Esophagus squamous epithelium (tissue), 5 donors: Measurements from ENCODE around the gene IGF2BP1. TPM values are rescaled to one million over a fixed set of nuclear protein-coding genes. Genes with fewer than 3 reads are reported as not detected.

ENCODE experiments used
- DNase-seq: peaks from one replicate; lab custom pipeline; 2025; lab: John Stamatoyannopoulos, UW
- H3K27ac ChIP-seq, 4 donors: fragments of 200-600 bp; sonication (generic); one replicate each; pipeline ENCODE4 v1.5.1; 2016 to 2019; ENCODE audit warnings: mild to moderate bottlenecking in 1 of 4
- H3K27me3 ChIP-seq, 4 donors: fragments of 200-600 bp; sonication (generic); 1 replicate in 3 of 4; 2 replicates in 1 of 4; pipeline versions ENCODE4 v1.5.1 to v1.6.0; 2017 to 2021; ENCODE audit warnings: antibody characterized with exemption in 1 of 4
- H3K36me3 ChIP-seq, 3 donors: fragments of 200-600 bp; sonication (generic); one replicate each; pipeline ENCODE4 v1.5.1; 2016 to 2019
- H3K4me1 ChIP-seq, 3 donors: fragments of 200-600 bp; sonication (generic); one replicate each; pipeline ENCODE4 v1.5.1; 2017 to 2019
- H3K4me3 ChIP-seq, 4 donors: fragments of 200-600 bp; sonication (generic); 1 replicate in 3 of 4; 2 replicates in 1 of 4; pipeline ENCODE4 v1.5.1; 2016 to 2019; ENCODE audit warnings: mild to moderate bottlenecking in 2 of 4, moderate library complexity in 1 of 4
- H3K9me3 ChIP-seq, 3 donors: fragments of 200-600 bp; sonication (generic); one replicate each; pipeline ENCODE4 v1.5.1; 2016 to 2019
- POLR2A ChIP-seq, 4 donors: fragments of 450-650 bp; IDR thresholded peaks; one replicate each; pipeline ENCODE4 v1.6.1; 2017; ENCODE audit warnings: antibody characterized with exemption in 4 of 4, mild to moderate bottlenecking in 4 of 4, moderate library complexity in 3 of 4
- WGBS, 2 donors: methylation state at CpG; one replicate each; pipeline ENCODE4 v1.1.5; 2018; 5-methylcytosine and 5-hydroxymethylcytosine counted together
- intact Hi-C: fragments of 100-400 bp; cut with DNase I; formaldehyde crosslinking; loops from one replicate; pipeline ENCODE4 v1.15.0; 2022
- total RNA-seq, 4 donors: library from RNA; depleted of rRNA; stranded (reverse); fragments of >200 nt; gene quantifications; one replicate each; pipeline ENCODE4 v1.1.0, GENCODE V29; 2016
- TF ChIP-seq, protein P1 (sequence below), 6 experiments: fragments of 450-650 bp in 4 of 6; fragments of 200-600 bp in 2 of 6; sonication (generic) in 2 of 6; IDR thresholded peaks; one replicate each; pipeline ENCODE4 v1.5.1; 2016 to 2019; ENCODE audit warnings: antibody characterized with exemption in 6 of 6, mild to moderate bottlenecking in 4 of 6, moderate library complexity in 4 of 6
- donor health status: DM: yes; HTN: yes; CAD: no.

The IGF2BP1 gene
- total RNA-seq = not detected

DNA sequence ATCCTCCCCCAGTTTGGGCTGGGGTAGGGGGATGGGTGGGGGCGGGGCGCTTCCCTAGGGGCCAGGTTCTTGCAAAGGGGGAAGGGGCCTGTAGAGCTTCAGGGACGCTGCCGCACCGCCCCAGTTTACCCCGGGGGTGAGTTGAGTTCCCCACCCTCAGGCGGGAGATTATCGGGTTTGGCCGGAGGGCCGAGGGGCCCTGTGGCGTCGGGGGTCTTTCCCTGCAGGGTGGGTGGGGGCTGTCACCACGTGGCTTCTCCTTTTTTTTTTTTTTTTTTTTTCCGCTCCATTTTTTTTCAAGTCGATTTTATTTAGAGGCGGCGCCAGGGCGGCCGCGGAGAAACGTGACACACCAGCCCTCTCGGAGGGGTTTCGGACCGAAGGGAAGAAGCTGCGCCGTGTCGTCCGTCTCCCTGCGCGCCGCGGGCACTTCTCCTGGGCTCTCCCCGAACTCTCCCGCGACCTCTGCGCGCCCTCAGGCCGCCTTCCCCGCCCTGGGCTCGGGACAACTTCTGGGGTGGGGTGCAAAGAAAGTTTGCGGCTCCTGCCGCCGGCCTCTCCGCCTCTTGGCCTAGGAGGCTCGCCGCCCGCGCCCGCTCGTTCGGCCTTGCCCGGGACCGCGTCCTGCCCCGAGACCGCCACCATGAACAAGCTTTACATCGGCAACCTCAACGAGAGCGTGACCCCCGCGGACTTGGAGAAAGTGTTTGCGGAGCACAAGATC, at the start of gene IGF2BP1:
TSS of gene IGF2BP1 (plus strand) at position 283 of the 724 bp plus-strand sequence. CDS start at position 644, 361 bp downstream.
- Histone ChIP-seq H3K4me3 (peak within 1 kb of the TSS in 3 of 4 donors; percentile 9 to 55 (median 31)), H3K27me3 (peaks cover 33 to 100% (median 64%) of the 10 kb centered on the region in 4 donors), H3K4me1 (peaks cover 6 to 35% (median 26%) of the 10 kb centered on the region in 3 donors), H3K27ac (no peak within 1 kb of the TSS), H3K36me3 (no peaks in the 10 kb centered on the region), H3K9me3 (no peaks in the 10 kb centered on the region)
- DNase-seq = no peak
- intact Hi-C loops = no loop called here
- 0% methylated on average over 1 of the region's 62 CpGs for WGBS, 2 donors
- no peak for TF ChIP-seq POLR2A (IDR thresholded peaks at IDR 0.05)
- TF ChIP-seq, protein P1, sequence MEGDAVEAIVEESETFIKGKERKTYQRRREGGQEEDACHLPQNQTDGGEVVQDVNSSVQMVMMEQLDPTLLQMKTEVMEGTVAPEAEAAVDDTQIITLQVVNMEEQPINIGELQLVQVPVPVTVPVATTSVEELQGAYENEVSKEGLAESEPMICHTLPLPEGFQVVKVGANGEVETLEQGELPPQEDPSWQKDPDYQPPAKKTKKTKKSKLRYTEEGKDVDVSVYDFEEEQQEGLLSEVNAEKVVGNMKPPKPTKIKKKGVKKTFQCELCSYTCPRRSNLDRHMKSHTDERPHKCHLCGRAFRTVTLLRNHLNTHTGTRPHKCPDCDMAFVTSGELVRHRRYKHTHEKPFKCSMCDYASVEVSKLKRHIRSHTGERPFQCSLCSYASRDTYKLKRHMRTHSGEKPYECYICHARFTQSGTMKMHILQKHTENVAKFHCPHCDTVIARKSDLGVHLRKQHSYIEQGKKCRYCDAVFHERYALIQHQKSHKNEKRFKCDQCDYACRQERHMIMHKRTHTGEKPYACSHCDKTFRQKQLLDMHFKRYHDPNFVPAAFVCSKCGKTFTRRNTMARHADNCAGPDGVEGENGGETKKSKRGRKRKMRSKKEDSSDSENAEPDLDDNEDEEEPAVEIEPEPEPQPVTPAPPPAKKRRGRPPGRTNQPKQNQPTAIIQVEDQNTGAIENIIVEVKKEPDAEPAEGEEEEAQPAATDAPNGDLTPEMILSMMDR (IDR thresholded peaks at IDR 0.05) = no peak

- intact Hi-C loops = no loop called here
- 75 to 85% methylated on average over 3 to 5 of the region's 5 CpGs for WGBS, 2 donors
- no peak for DNase-seq
These were observed 45.6 kb upstream of the IGF2BP1 start for GRCh38 chr17:48951572-48951971.

DNA sequence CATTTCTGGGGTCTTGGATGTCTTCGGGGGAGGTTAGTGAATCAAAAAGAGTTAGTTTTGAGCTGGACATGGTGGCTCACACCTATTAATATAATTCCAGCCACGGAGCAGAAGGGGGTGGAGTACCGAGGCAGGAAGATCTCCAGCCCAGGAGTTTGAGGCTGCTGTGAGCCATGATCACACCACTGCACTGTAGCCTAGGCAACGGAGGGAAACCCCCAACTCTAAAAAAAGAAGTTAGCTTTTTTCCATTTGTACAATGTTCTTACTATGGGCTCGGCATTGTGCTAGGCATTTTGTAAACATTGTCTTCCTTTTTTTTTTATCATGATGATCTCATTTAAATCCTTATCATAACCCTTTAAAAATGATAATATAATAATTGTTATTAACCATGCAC, 44.3 kb upstream of the IGF2BP1 start:
- 26 to 27% methylated on average over 5 of the region's 5 CpGs for WGBS, 2 donors
- H3K9me3 ChIP-seq = no peaks in the 10 kb centered on the region
- intact Hi-C loops = no loop called here
- no peaks in the 10 kb centered on the region for H3K36me3 ChIP-seq
- TF ChIP-seq, protein P1 (IDR thresholded peaks at IDR 0.05) = no peak
- no peak for TF ChIP-seq POLR2A (IDR thresholded peaks at IDR 0.05)
- H3K27ac ChIP-seq = no peak overlapping the region
- no peak overlapping the region for H3K4me3 ChIP-seq
- no peaks in the 10 kb centered on the region for H3K4me1 ChIP-seq
- no peak for DNase-seq
- H3K27me3 ChIP-seq = peaks cover 0 to 67% (median 0%) of the 10 kb centered on the region in 4 donors

More at GRCh38 chr17:48951572-48951971, 45.6 kb upstream of the IGF2BP1 start:
- Histone ChIP-seq H3K36me3 (no peaks in the 10 kb centered on the region), H3K4me3 (no peak overlapping the region), H3K4me1 (no peaks in the 10 kb centered on the region), H3K9me3 (no peaks in the 10 kb centered on the region), H3K27me3 (peaks cover 0 to 67% (median 0%) of the 10 kb centered on the region in 4 donors), H3K27ac (no peak overlapping the region)
- TF ChIP-seq, protein P1 (IDR thresholded peaks at IDR 0.05) = no peak
- TF ChIP-seq POLR2A (IDR thresholded peaks at IDR 0.05) = no peak

DNA sequence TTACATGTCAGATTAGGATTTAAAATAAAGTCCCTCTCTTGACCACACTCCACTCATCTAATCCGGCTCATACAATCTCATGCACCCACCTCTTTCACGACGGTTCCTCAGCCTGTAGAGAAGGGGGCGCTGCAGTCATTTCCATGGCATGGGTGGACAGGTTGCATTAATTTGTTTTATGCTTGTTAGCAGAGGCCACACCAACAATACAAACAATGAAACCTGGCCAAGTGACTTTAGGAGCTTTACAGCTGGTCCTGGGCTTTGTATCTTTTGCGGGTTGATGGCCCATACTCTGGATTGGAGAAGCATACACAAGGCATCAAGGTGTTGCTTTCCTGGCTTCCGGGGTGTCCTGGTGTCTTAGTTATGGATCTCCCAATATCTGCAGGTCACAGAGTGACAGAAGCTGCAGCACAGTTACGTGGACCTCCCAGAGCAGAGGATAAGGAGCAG, 42.9 kb upstream of the IGF2BP1 start:
- DNase-seq = no peak

More for the DNA sequence above, 42.9 kb upstream of the IGF2BP1 start:
- intact Hi-C loops = no loop called here
- TF ChIP-seq POLR2A (IDR thresholded peaks at IDR 0.05) = no peak
- TF ChIP-seq, protein P1 (IDR thresholded peaks at IDR 0.05) = no peak
- Histone ChIP-seq H3K36me3 (no peaks in the 10 kb centered on the region), H3K27ac (no peak overlapping the region), H3K9me3 (no peaks in the 10 kb centered on the region), H3K4me1 (no peaks in the 10 kb centered on the region), H3K27me3 (peaks cover 0 to 81% (median 0%) of the 10 kb centered on the region in 4 donors), H3K4me3 (no peak overlapping the region)
- WGBS, 2 donors = 21 to 26% methylated on average over 6 to 7 of the region's 7 CpGs
